ENCODE data around the gene ZNF398. TPM values are rescaled to one million over a fixed set of nuclear protein-coding genes. Genes with fewer than 3 reads are reported as not detected.

Gene ZNF398
- polyA plus RNA-seq (2013) = 8.3 TPM

GRCh38 chr7:149147072-149147751, at the start of gene ZNF398:
ZNF398 (plus strand) TSS chr7:149147453; CDS start chr7:149147743, 290 bp downstream.
- POLR2A ChIA-PET = interaction anchor here (0.7 to 2.8 kb wide), 3 partner anchors 20 to 48 kb away, joined by 3 to 27 read pairs (median 4); partner anchors contain the start of genes ZNF282 and ZNF425
- WGBS (ENCODE audit: insufficient coverage) = 0% methylated on average over 68 of the region's 79 CpGs

DNA sequence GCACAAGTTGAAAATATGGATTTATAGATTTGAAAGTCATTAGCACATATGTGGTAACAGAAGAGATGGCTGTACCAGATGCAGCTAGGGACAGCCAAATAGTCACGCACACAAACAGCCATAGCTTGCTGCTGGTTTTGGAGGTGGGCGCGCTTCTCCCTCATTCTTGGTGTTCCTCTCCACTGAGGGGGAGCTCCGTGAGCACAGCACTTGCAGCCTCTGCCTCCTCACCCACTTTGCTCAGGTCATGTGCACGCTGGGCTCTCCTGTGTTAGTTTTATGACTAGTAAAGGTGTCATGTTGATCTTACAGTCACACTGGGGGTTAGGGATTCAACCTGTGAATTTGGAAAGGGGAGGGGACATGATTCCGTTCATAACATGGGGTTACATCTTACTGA, 48.2 kb upstream of the ZNF398 start:
- peaks cover 0 to under 1% (median 0%) of the 10 kb centered on the region in 4 experiments for H3K36me3 ChIP-seq (ENCODE audit: control insufficient read depth in 4 of 4, insufficient read depth in 4 of 4, low read length in 3 of 4)
- no peaks in the 10 kb centered on the region for H3K9me3 ChIP-seq (ENCODE audit: control extremely low read depth in 1 of 5, control insufficient read depth in 4 of 5, insufficient read depth in 2 of 5, low read depth in 1 of 5, low read length in 4 of 5)
- 98% methylated on average over 5 of the region's 6 CpGs for WGBS (ENCODE audit: insufficient coverage)
- no peak overlapping the region for H3K4me3 ChIP-seq (ENCODE audit: control insufficient read depth in 1 of 7, extremely low read depth in 1 of 7, insufficient read depth in 4 of 7, low read depth in 2 of 7, low read length in 6 of 7)
- ChIA-PET POLR2A (no interaction called here), CTCF (no interaction called here)
- no peak overlapping the region for H3K27ac ChIP-seq (ENCODE audit: insufficient read depth in 1 of 2, low read depth in 1 of 2, low read length in 2 of 2, poor library complexity in 1 of 2, severe bottlenecking in 2 of 2)
- DNase-seq = no peak
- H3K4me1 ChIP-seq (ENCODE audit: control extremely low read depth in 1 of 4, control insufficient read depth in 4 of 4, insufficient read depth in 4 of 4, low read length in 3 of 4) = no peaks in the 10 kb centered on the region
- no peaks in the 10 kb centered on the region for H3K27me3 ChIP-seq (replicated peaks in 2 of 5; ENCODE audit: control insufficient read depth in 4 of 5, insufficient read depth in 5 of 5, low read length in 4 of 5)

More at GRCh38 chr7:149147072-149147751, at the start of gene ZNF398:
- peak; percentile 92 to 94 (median 93) for DNase-seq
- H3K4me1 ChIP-seq (ENCODE audit: control extremely low read depth in 1 of 4, control insufficient read depth in 4 of 4, insufficient read depth in 4 of 4, low read length in 3 of 4) = peaks cover 6 to 23% (median 20%) of the 10 kb centered on the region in 4 experiments
- H3K4me3 ChIP-seq (ENCODE audit: control insufficient read depth in 1 of 7, extremely low read depth in 1 of 7, insufficient read depth in 4 of 7, low read depth in 2 of 7, low read length in 6 of 7) = peak within 1 kb of the TSS; percentile 78 to 95 (median 88)
- peaks cover 0 to 6% (median 0%) of the 10 kb centered on the region in 4 experiments for H3K36me3 ChIP-seq (ENCODE audit: control insufficient read depth in 4 of 4, insufficient read depth in 4 of 4, low read length in 3 of 4)
- H3K27me3 ChIP-seq (replicated peaks in 2 of 5; ENCODE audit: control insufficient read depth in 4 of 5, insufficient read depth in 5 of 5, low read length in 4 of 5) = no peaks in the 10 kb centered on the region
- H3K9me3 ChIP-seq (ENCODE audit: control extremely low read depth in 1 of 5, control insufficient read depth in 4 of 5, insufficient read depth in 2 of 5, low read depth in 1 of 5, low read length in 4 of 5) = no peaks in the 10 kb centered on the region
- H3K27ac ChIP-seq (ENCODE audit: insufficient read depth in 1 of 2, low read depth in 1 of 2, low read length in 2 of 2, poor library complexity in 1 of 2, severe bottlenecking in 2 of 2) = peak within 1 kb of the TSS; percentile 78 to 91
- CTCF ChIA-PET = interaction anchor here (0.6 to 3.8 kb wide), 11 partner anchors 9 to 114 kb away, joined by 3 to 44 read pairs (median 6); partner anchors contain the start of genes ZNF282 and ZNF425

- H3K4me3 ChIP-seq (ENCODE audit: control insufficient read depth in 1 of 7, extremely low read depth in 1 of 7, insufficient read depth in 4 of 7, low read depth in 2 of 7, low read length in 6 of 7) = no peak overlapping the region
- 100% methylated on average over 2 of the region's 2 CpGs for WGBS (ENCODE audit: insufficient coverage)
- ChIA-PET POLR2A (no interaction called here), CTCF (interaction anchor here (1.2 kb wide), 1 partner anchor 35 kb away, joined by 3 read pairs; no protein-coding TSS in a partner anchor)
- H3K9me3 ChIP-seq (ENCODE audit: control extremely low read depth in 1 of 5, control insufficient read depth in 4 of 5, insufficient read depth in 2 of 5, low read depth in 1 of 5, low read length in 4 of 5) = no peaks in the 10 kb centered on the region
- no peaks in the 10 kb centered on the region for H3K4me1 ChIP-seq (ENCODE audit: control extremely low read depth in 1 of 4, control insufficient read depth in 4 of 4, insufficient read depth in 4 of 4, low read length in 3 of 4)
- H3K36me3 ChIP-seq (ENCODE audit: control insufficient read depth in 4 of 4, insufficient read depth in 4 of 4, low read length in 3 of 4) = peaks cover 0 to 5% (median 3%) of the 10 kb centered on the region in 4 experiments
- no peaks in the 10 kb centered on the region for H3K27me3 ChIP-seq (replicated peaks in 2 of 5; ENCODE audit: control insufficient read depth in 4 of 5, insufficient read depth in 5 of 5, low read length in 4 of 5)
- H3K27ac ChIP-seq (ENCODE audit: insufficient read depth in 1 of 2, low read depth in 1 of 2, low read length in 2 of 2, poor library complexity in 1 of 2, severe bottlenecking in 2 of 2) = no peak overlapping the region
- no peak for DNase-seq
These were observed 46.4 kb upstream of the ZNF398 start for GRCh38 chr7:149100821-149101220.

GRCh38 chr7:149102666-149103065, 44.6 kb upstream of the ZNF398 start:
- Histone ChIP-seq H3K4me3 (ENCODE audit: control insufficient read depth in 1 of 7, extremely low read depth in 1 of 7, insufficient read depth in 4 of 7, low read depth in 2 of 7, low read length in 6 of 7) (no peak overlapping the region), H3K36me3 (ENCODE audit: control insufficient read depth in 4 of 4, insufficient read depth in 4 of 4, low read length in 3 of 4) (peaks cover 0 to 5% (median 3%) of the 10 kb centered on the region in 4 experiments), H3K27ac (ENCODE audit: insufficient read depth in 1 of 2, low read depth in 1 of 2, low read length in 2 of 2, poor library complexity in 1 of 2, severe bottlenecking in 2 of 2) (no peak overlapping the region), H3K4me1 (ENCODE audit: control extremely low read depth in 1 of 4, control insufficient read depth in 4 of 4, insufficient read depth in 4 of 4, low read length in 3 of 4) (no peaks in the 10 kb centered on the region), H3K9me3 (ENCODE audit: control extremely low read depth in 1 of 5, control insufficient read depth in 4 of 5, insufficient read depth in 2 of 5, low read depth in 1 of 5, low read length in 4 of 5) (no peaks in the 10 kb centered on the region), H3K27me3 (replicated peaks in 2 of 5; ENCODE audit: control insufficient read depth in 4 of 5, insufficient read depth in 5 of 5, low read length in 4 of 5) (no peaks in the 10 kb centered on the region)
- no peak for DNase-seq
- ChIA-PET POLR2A (no interaction called here), CTCF (no interaction called here)
- 100% methylated on average over 1 of the region's 1 CpG for WGBS (ENCODE audit: insufficient coverage)

DNA sequence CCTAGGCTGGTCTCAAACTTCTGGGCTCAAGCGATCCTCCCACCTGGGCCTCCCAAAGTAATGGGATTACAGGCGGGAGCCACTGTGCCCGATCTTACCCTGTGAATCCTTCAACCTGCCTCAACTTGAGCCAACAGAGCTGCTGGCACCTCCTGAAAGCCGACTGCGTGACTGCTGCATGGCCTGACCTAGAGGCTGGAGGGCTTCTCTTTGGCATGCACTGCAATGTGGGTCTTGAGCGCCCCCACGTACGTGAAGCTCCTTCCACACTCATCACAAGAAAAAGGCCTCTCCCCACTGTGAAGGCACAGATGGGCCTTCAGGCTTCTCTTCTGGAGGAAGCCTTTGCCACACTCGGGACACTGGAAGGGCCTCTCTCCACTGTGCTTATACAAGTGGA, 43.8 kb upstream of the ZNF398 start:
- H3K27me3 ChIP-seq (replicated peaks in 2 of 5; ENCODE audit: control insufficient read depth in 4 of 5, insufficient read depth in 5 of 5, low read length in 4 of 5) = no peaks in the 10 kb centered on the region
- POLR2A ChIA-PET = no interaction called here

GRCh38 chr7:149104214-149104613, 43.0 kb upstream of the ZNF398 start:
- Histone ChIP-seq H3K9me3 (ENCODE audit: control extremely low read depth in 1 of 5, control insufficient read depth in 4 of 5, insufficient read depth in 2 of 5, low read depth in 1 of 5, low read length in 4 of 5) (no peaks in the 10 kb centered on the region), H3K36me3 (ENCODE audit: control insufficient read depth in 4 of 4, insufficient read depth in 4 of 4, low read length in 3 of 4) (peaks cover under 1 to 5% (median 3%) of the 10 kb centered on the region in 4 experiments), H3K4me3 (ENCODE audit: control insufficient read depth in 1 of 7, extremely low read depth in 1 of 7, insufficient read depth in 4 of 7, low read depth in 2 of 7, low read length in 6 of 7) (no peak overlapping the region), H3K4me1 (ENCODE audit: control extremely low read depth in 1 of 4, control insufficient read depth in 4 of 4, insufficient read depth in 4 of 4, low read length in 3 of 4) (no peaks in the 10 kb centered on the region), H3K27ac (ENCODE audit: insufficient read depth in 1 of 2, low read depth in 1 of 2, low read length in 2 of 2, poor library complexity in 1 of 2, severe bottlenecking in 2 of 2) (no peak overlapping the region), H3K27me3 (replicated peaks in 2 of 5; ENCODE audit: control insufficient read depth in 4 of 5, insufficient read depth in 5 of 5, low read length in 4 of 5) (no peaks in the 10 kb centered on the region)
- no peak for DNase-seq
- CTCF ChIA-PET = interaction anchor here (0.6 to 2.5 kb wide), 2 partner anchors 22 to 211 kb away, joined by 3 to 8 read pairs; partner anchors contain the start of gene ZNF425
- 99% methylated on average over 35 of the region's 35 CpGs for WGBS (ENCODE audit: insufficient coverage)
- POLR2A ChIA-PET = no interaction called here

More for the DNA sequence above, 43.8 kb upstream of the ZNF398 start:
- DNase-seq = no peak
- Histone ChIP-seq H3K9me3 (ENCODE audit: control extremely low read depth in 1 of 5, control insufficient read depth in 4 of 5, insufficient read depth in 2 of 5, low read depth in 1 of 5, low read length in 4 of 5) (no peaks in the 10 kb centered on the region), H3K36me3 (ENCODE audit: control insufficient read depth in 4 of 4, insufficient read depth in 4 of 4, low read length in 3 of 4) (peaks cover 0 to 5% (median 3%) of the 10 kb centered on the region in 4 experiments), H3K27ac (ENCODE audit: insufficient read depth in 1 of 2, low read depth in 1 of 2, low read length in 2 of 2, poor library complexity in 1 of 2, severe bottlenecking in 2 of 2) (no peak overlapping the region), H3K4me3 (ENCODE audit: control insufficient read depth in 1 of 7, extremely low read depth in 1 of 7, insufficient read depth in 4 of 7, low read depth in 2 of 7, low read length in 6 of 7) (no peak overlapping the region), H3K4me1 (ENCODE audit: control extremely low read depth in 1 of 4, control insufficient read depth in 4 of 4, insufficient read depth in 4 of 4, low read length in 3 of 4) (no peaks in the 10 kb centered on the region)
- 98% methylated on average over 8 of the region's 9 CpGs for whole genome bisulfite sequencing (ENCODE audit: insufficient coverage)
- CTCF ChIA-PET = interaction anchor here (2.5 kb wide), 1 partner anchor 22 kb away, joined by 8 read pairs; the partner anchor contains the start of gene ZNF425

- POLR2A ChIA-PET = no interaction called here
- no peak overlapping the region for H3K27ac ChIP-seq (ENCODE audit: insufficient read depth in 1 of 2, low read depth in 1 of 2, low read length in 2 of 2, poor library complexity in 1 of 2, severe bottlenecking in 2 of 2)
- no peaks in the 10 kb centered on the region for H3K27me3 ChIP-seq (replicated peaks in 2 of 5; ENCODE audit: control insufficient read depth in 4 of 5, insufficient read depth in 5 of 5, low read length in 4 of 5)
- no peaks in the 10 kb centered on the region for H3K9me3 ChIP-seq (ENCODE audit: control extremely low read depth in 1 of 5, control insufficient read depth in 4 of 5, insufficient read depth in 2 of 5, low read depth in 1 of 5, low read length in 4 of 5)
- H3K4me1 ChIP-seq (ENCODE audit: control extremely low read depth in 1 of 4, control insufficient read depth in 4 of 4, insufficient read depth in 4 of 4, low read length in 3 of 4) = no peaks in the 10 kb centered on the region
- no peak for DNase-seq
- H3K4me3 ChIP-seq (ENCODE audit: control insufficient read depth in 1 of 7, extremely low read depth in 1 of 7, insufficient read depth in 4 of 7, low read depth in 2 of 7, low read length in 6 of 7) = no peak overlapping the region
- WGBS (ENCODE audit: insufficient coverage) = 96% methylated on average over 21 of the region's 25 CpGs
- H3K36me3 ChIP-seq (ENCODE audit: control insufficient read depth in 4 of 4, insufficient read depth in 4 of 4, low read length in 3 of 4) = peaks cover 2 to 5% (median 3%) of the 10 kb centered on the region in 4 experiments
- CTCF ChIA-PET = interaction anchor here (0.6 to 2.5 kb wide), 3 partner anchors 19 to 212 kb away, joined by 3 to 8 read pairs (median 3); partner anchors contain the start of gene ZNF425
These were observed 42.5 kb upstream of the ZNF398 start for GRCh38 chr7:149104749-149105148.
